Measurements from ENCODE around the gene EYS.

Gene EYS

DNA sequence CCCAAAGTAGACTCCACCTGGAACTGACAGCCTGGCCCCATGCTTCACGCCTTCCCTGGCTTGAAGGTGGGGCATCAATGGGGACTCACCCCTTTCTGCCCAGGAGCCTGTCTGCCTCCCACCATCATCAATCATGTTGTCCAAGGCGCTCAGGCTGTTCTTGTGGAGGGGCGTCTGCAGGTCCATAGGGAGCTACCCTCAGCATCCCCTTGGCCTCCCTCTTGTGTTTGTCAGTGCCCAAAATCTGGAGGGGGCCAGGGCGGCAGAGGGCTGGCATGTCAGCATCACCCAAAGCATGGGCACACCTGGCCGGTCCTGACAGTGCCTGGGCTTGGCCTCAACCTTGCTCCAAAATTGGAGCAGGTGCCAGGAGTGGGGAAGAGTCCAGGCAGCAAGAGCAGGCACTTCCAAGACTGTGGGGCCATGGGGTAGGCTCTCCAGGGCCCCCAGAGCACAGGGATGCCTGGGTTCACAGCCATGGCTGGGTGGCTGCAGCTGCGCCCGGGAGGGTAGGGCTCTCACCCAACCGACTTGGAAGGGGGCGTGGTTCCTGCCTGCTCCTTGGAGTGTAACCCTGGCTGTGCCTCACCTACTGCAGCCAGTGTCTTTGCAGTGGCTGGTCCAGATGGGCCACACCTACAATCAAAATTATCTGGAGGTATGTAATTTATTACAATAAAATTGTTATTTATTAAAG, 903.4 kb downstream of the EYS start:
- DNase-seq = no peak

DNA sequence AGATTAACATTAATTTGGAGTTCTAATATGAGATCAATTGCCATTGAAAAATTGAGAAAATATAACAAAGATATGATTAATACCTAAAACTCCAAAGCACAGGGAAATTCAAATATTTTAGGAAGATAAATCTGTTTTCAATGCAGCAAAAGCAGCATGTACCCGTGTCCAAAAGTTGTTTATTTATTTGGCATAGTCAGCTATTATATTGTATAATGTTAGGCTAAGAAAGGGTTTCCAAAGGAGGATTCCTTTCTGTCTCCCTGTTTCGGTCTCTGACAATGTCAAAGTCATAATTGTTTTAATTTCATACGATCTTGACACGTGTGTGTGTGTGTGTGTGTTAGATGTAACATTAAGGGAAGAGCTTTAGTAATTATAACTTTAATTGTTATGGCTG, 914.5 kb downstream of the EYS start:
- DNase-seq = no peak

DNA sequence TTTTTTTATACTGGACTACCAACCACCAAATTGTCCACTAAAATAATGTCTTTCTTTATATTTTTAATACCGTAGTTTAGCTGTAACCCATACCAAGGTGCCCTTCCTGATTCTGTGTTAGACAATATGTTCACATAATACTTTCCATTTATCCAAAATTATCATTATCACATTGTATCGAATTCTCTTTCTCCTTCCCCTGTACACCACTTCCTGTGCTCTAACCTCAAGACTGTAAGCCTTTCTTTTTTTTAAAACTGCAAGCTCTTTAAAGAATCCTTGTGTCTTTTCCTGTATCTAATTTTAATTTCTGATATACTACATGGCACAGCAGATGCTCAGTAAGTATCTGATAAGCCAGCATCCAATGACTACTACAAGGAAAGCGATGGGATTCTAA, 917.5 kb downstream of the EYS start:
- no peak for DNase-seq

DNA sequence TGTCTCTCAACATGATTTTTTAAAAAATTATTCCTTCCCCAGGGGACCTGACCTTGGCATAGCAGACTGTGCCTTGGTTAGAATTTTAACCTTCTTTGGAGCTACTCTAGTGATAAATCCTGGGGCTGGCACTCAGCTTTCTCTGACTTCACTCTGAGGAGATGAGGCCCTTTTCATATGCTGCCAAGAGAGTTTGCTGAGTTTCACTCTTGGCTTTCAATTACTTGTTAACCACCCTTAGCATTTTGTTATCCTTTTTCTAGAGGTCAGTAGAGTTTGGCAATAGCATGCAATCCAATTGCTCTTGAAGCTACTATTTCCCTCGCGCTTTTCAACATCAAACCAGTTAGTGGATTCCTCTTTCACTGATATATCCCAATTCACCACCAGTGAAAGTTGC, 920.3 kb downstream of the EYS start:
- no peak for DNase-seq

DNA sequence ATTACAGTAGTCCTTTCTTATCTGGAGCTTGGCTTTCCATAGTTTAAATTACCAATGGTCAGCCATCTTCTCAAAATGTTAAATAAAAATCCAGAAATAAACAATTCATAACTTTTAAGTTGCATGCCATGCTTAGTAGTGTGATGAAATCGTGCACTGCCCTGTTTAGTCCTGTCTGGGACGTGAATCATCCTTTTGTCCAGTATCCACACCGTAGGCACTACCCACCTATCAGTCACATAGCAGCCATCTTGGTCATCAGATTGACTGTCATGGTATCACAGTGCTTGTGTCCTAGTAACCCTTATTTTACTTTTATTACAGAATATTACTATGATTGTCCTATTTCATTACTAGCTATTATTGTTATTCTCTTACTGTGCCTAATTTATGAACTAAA, 924.1 kb downstream of the EYS start:
- no peak for DNase-seq

DNA sequence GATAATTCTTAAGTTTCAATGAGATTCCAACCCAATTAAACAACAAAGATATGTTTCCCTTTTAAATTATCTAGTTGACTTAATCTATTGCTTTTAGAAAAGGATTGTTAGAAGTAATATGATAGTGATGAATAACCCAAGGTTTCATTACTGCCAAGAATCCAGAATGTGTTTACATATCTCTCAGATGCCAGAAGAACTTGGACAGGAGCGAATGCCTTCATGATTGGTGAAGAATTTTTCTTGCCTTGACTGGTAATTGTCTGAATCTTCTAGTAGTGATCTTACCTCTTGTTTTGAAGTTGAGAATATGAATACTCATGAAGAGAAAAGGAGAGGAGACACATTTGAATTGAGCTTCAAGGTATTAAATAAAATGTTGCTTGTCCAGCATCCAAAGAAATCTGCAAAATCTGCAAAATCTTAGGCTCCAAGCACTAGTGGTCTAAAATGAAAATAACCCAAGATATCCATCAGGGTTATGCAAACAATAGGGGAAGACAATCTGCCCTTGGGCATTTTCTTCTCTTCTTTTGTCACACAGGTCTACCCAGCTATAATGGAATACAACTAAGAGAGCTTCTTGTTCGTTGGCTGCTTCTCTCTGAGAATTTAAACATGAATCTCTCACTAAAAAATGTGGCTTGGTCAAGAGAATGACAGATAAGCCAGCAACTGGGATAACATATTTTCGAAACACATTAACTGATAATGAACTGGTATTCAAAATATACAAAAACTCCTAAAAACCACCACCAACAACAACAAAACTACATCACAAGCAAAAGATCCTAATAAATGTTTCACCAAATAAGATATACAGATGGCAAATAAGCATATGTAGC, 928.9 kb downstream of the EYS start:
- DNase-seq = no peak

DNA sequence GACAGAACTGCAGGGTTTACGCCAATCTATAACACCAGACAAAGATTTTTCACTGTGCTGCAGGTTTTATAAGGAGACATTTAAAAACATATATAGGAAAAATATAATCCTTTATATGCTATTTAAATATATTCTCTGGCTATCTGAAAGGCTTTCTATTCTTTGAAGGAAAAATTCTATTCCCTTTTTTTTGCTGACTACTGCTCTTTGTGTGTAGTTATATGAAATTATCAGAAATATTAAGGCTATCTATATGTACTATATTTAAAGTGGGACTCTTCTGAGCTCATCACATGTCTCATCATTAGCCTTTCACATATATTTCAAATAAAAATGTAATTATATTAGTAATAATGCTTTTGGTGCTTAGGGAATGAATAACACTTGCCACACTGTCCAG, 930.7 kb downstream of the EYS start:
- DNase-seq = no peak

DNA sequence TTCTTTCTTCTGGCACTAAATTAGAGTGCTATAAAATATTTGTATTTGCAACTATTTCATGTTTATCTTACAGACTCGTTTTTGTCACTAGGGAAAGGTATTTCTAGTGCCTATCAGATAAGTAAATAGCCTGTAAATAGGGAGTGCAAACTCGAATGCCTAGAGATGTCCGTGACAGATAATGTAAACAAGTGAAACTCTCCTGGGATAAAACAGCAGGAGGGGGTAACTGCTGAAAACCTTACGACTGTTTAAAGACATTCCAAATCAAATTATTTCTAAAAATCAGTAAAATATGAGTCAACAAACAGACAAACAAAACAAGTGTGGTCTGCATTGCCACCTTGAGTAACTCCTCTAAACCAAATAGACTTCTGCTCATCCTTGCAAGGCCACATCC, 932.1 kb downstream of the EYS start:
- no peak for DNase-seq

DNA sequence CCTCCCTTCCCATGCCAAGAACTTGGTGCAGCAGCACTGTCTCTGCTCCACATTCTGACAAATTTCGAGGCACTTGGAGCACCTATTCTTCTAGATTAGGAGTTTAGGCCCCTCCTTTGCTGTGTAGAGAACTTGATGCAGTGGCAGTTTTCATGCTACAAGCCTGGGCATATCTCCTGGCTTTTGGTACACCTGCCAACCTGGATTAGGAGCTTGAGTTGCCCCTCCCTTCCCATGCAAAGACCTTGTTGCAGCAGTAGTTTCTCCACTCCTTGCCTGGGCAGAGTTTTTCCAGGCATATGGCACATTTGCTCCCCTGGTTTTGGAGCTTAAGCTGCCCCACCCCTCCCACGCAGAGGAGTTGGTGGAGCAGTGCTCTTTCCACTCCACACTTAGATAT, 956.1 kb downstream of the EYS start:
- DNase-seq = no peak

DNA sequence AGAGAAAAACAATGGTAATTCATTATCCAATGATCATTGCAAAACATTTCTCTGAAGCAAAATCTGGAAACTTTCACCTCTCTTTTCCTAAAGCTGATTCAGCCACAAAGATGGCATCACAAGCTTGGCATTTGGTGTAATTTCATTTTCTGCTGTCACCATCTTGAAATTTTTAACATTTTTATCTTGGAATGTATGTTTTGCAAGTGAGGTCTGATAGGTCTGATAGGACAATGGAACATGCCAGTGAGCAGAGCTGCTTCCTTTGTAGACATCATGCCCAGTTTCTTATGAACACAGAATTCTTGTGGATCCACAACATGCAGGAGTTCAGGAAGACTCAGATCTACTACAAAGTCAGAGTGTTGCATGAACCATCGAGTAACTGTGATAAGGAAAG, 969.6 kb downstream of the EYS start:
- no peak for DNase-seq

DNA sequence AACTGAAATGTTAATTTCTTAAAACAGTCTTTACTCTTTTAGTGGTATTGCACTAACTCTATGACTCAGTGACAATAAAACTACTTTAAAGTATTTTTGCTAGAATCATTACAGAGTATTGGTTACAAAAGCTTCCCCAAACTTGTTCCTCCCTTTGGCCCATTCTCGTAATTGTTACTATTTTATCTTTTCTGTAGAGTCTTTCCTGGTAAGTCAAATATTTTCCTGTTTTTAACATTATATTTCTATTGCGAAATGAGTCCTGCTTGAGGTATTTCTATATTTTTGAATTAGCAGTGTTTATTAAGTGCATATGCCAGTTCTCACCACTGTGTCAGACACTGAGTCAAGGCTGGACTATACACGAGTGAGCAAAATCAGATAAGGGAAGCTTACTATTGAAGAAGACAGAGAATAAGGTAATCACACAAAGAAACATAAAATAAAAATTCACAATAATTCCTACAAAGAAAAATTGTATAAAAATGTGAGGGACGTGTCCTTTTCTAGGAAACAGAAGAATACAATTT, 970.5 kb downstream of the EYS start:
- DNase-seq = no peak

DNA sequence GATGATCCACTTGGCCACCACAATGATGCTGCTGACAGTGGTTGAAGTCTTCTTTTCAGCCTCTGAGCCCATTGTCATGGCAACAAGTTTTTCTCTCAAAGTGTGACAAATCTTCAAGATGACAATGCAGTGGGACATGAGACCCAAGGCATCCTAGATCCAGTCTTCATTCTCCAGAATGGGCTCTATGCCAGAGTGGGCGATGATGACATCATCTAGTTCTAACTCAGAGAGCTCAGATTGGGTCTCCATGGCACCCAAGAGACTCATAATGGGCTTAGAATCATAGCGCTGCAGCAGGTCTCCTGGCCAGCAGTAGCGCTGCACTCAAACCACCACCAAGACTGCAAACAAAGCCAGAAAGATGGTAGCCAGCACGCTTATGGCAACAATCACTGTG, 973.6 kb downstream of the EYS start:
- no peak for DNase-seq

DNA sequence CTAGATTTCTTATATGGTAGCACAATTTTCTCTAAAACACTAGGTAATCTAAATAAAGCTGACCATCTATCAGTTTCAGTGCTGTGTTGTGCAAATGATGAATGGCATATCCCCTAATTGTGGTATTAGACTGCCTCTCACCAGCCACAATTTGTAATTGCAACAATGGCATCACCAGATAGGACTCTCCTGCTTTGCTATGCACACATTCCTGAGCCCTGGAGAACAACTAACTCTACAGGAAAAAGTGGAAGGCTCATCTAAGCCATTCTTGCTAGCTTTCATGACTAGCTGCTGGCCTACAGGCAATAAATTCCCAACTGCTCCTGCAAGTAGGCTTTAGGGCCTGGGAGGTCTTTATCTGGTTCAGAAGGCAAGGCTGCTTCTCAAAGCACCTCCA, 974.1 kb downstream of the EYS start:
- no peak for DNase-seq

DNA sequence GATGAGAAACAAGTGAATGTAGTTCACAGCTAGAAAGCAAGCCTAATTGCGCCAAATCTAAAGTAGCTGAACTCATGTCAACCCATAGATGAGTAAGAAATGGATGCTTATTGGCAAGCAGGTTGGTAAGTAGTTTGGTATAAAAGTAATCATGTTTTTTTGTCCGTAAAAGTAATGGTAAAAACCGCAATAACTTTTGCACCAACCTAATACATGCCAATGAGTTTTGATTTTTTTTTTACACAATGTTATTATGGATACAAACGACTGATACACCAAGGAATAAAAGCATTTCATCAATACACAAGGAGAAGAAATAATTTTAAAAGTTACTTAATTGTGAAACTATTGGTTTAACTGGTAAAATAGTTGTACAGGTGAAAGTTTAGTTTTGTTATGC, 977.5 kb downstream of the EYS start:
- DNase-seq = no peak

DNA sequence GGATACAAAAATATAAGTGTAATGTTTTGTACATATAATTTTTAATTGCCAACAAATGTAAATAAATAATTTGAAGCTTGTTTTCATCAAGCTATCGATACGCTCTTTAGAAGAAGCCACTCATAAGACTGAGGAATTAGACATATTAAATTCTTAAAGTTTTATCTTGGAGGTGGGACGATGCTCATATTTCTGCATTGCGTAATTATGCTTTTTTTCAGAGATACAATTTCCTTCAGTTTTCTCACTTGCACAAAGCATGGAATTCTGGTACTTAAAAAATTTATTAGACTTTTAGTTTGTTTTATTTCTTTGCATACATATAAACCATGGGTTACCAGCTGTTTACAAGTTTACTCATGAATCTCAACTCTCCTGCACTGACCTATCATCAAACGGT, 980.0 kb downstream of the EYS start:
- DNase-seq = no peak

DNA sequence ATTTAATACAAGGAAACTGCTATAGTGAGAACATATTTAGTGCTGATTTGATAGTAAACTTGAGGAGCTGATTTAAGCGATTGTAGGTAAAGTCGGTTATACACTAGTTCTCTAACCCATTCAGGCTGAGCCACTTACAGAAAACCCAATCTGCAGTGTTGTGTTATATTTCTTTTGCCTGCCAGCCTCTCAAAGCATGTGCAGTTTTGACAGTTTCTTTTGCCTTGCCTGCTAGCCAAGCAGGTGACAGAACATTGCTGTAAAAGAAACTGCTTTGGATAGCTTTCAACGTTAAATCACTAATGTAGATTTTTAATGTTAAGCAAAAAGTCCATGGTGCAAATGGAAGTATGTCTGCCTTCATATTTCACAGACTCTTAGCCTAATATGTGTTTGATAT, 982.9 kb downstream of the EYS start:
- DNase-seq = no peak

DNA sequence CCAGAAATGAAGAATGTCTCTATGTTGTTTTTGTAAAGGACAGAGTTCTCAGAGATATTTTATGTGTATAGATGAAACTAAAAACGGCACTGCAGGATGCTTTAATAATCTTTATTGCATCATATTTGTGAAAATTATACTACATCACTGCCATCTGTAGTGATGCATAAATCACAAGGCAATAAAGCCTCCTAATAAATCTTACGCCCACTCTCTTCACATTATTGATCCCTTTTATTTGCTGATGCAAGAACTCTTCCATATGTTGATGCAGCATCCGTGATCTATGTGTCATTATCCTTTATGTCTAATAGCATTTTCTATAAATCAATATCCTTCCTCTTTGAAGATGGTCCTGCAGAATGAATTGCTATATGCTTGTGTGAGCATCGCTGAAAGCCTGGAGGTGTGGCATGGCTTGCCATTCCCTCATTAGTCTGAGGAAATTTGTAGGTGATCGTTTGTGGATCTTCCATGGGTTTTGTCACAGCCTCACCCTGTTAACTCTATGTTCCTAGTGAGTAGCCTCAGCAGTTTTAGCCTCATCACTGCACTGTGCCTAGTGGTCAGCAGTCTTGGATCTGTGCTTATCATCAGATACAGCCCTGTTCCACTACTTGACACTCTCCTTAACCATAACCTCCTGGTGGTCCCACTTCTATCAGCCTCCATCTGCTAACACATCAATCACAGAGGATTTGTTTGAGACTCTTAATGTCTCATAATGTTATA, 983.5 kb downstream of the EYS start:
- no peak for DNase-seq

DNA sequence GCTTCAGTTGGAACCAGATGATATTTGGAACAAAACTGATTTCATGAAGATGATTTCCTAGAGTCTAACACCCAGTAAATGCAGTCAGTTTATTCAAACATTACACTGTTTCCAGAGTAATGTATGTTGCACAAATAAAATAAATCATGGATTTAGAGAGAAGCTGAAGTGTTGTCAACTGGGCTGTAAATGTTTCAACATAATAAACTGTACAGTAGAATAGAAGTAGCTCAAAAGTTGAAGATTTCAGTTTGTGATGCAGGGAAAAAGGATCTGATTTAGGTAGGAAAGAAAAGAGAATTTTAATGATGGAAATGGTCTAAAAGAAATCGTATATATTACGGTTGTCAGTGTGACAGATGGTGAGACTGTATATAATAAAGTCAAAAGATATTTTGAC, 985.2 kb downstream of the EYS start:
- DNase-seq = no peak

DNA sequence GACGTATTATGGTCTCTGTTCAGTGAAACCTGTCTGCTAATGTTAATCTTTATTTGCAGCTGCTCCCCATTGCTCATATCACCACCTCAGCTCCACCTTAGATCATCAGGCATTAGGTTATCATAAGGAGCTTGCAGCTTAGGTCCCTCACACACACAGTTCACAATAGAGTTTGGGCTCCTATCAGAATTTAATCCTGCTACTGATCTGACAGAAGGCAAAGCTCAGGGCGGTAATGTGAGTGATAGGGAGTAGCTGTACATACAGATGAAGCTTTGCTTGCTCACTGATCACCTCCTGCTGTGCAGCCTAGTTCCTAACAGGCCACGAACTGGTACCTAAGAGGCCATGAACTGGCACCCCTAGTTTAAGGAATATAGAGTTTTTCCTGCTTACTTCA, 989.7 kb downstream of the EYS start:
- DNase-seq = no peak

DNA sequence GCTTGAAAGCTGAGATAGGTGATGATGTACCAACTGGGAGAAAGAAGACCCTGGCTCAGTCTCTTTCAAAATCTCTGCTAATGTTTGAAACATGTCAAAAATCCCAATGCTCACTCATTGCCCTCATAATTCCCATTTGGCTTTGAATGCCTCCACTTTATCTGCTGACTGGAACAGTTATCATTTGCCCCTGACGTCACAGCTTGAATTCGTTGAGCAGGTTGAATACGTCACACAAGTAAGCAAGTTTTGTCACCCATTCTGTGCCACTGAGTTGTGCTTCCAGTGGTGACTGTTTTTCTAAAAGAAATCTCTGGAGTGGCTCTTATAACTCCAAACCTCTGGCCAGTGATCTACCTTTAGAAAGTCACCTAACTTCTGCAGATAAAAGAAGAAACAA, 991.4 kb downstream of the EYS start:
- no peak for DNase-seq

DNA sequence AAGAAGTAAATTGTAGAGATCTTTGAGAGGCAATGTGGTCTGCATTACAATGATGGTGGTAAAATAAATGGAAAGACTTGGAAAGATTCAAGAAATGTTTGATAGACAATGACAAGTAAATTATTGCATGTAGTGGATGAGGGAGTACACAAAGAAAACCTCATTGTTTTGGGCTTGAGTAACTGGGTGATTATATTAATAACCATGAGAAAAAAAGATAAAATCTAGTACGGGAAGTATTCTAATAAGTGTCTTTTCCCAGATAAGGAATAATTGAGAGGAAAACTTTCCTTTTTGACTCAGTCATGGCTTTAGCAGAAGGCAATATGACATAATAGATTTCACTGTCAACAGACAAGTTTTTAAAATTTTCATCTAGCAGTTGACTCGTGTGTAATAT, 993.0 kb downstream of the EYS start:
- no peak for DNase-seq

DNA sequence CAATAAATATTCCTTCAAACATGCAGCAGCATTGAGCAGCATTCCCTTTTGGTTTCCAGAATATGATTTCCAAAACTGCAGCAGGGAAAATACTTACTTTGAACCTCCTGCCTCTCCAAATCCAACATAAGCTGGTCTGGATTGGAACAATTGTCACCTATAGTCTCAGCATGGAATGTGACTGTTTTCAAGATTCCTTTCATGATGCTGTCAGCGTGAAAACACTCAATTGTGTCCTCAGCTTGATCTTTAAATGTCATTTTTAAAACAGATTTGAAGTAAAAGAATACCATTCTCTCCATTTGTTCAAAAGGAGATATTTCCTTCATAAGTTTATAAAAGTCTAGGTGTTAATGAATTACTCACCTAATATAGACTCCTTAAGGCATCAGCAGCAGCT, 993.9 kb downstream of the EYS start:
- no peak for DNase-seq

DNA sequence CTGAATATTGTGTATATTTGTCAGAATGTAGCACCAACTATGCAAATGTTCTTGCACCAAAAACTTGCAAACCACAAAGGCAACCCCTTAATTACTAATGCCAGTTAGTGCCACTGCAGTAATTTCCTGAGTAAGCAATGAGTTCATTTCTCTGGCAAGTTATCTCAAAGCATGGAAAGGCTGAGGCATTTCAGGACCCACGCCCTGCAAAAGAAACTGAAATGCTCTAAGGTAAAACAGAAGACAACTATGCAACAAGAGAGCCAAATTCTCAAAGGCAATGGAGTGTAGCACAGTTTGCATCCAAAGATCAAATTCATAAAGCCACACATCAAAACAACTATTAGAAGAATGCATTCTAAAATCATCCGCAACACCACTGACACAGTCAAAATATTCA, 994.4 kb downstream of the EYS start:
- DNase-seq = no peak

DNA sequence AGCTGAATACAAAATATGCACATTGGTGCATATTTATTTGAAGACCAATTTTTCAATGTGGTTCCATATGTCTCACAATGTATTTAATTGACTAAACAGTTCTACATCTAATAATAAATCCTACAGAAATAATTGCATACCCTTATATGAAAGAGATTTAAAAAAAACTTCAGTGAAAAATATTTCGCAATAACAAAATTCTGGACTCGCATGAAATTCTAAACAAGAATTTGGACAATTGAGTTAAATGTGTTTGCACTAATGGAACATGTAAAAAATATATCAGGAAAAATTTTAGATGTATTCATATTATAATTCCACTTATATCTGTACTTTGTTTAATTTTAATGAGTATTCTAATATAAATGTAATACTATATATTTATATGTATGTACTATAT, 1003.1 kb downstream of the EYS start:
- no peak for DNase-seq
